Measurements from ENCODE around the gene USP22. TPM values are rescaled to one million over a fixed set of nuclear protein-coding genes. Genes with fewer than 3 reads are reported as not detected.

The USP22 gene
- total RNA-seq, 1 experiment from 2014 or later = 224 TPM

DNA sequence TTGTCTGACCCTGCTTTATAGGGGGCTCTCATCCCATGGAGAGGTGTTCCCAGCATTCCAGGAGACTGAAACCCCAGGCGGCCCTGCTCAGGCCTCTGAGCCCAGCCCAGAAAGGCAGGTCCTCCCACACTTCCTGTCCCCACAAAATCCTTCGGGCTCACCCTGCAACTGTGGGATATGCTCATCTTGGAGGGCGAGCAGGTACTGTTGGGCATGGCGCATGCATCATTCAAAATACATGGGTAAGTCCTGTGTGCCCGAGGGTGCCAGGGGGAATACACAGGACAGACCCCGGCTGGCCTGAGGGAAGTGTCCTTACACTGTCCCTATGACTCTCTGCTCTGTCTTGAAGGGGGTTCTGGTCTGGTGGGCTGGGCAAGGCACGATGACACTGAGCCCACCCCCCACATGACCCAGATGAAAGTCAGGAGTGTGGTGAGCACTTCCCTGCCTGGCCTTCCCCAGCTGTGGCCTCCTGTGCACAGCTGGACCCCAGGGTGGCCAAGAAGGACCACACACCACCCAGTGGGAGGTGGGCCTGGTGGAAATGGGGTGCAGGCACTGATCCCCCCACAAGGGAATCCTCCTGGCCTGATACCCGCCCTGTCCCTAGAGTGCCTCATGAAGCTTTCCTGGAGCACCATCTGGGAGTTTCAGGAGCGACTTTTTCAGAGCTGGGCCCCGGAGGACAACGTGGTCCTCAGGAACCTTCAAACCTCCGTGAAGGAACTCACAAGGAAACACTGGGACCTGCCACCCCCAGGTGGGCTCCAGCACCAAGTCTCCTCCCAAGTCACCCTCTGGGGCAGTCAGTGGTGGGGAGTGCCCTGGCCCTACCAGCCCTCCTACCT is 46.7 kb downstream of the USP22 start:
- ATAC-seq (no peak; the same call in 1 of the 2 replicates), DNase-seq (ENCODE audit: low read depth, low spot score) (no peak)
- TF ChIP-seq, protein P1, sequence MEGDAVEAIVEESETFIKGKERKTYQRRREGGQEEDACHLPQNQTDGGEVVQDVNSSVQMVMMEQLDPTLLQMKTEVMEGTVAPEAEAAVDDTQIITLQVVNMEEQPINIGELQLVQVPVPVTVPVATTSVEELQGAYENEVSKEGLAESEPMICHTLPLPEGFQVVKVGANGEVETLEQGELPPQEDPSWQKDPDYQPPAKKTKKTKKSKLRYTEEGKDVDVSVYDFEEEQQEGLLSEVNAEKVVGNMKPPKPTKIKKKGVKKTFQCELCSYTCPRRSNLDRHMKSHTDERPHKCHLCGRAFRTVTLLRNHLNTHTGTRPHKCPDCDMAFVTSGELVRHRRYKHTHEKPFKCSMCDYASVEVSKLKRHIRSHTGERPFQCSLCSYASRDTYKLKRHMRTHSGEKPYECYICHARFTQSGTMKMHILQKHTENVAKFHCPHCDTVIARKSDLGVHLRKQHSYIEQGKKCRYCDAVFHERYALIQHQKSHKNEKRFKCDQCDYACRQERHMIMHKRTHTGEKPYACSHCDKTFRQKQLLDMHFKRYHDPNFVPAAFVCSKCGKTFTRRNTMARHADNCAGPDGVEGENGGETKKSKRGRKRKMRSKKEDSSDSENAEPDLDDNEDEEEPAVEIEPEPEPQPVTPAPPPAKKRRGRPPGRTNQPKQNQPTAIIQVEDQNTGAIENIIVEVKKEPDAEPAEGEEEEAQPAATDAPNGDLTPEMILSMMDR (IDR thresholded peaks at IDR 0.05) = no peak
- TF ChIP-seq SIN3A (IDR thresholded peaks at IDR 0.05; ENCODE audit: borderline replicate concordance, insufficient read depth, low read depth, low read length) = no peak
- TF ChIP-seq POLR2AphosphoS5 (IDR thresholded peaks at IDR 0.05; ENCODE audit: low read depth, low read length) = no peak
- TF ChIP-seq, protein P2, sequence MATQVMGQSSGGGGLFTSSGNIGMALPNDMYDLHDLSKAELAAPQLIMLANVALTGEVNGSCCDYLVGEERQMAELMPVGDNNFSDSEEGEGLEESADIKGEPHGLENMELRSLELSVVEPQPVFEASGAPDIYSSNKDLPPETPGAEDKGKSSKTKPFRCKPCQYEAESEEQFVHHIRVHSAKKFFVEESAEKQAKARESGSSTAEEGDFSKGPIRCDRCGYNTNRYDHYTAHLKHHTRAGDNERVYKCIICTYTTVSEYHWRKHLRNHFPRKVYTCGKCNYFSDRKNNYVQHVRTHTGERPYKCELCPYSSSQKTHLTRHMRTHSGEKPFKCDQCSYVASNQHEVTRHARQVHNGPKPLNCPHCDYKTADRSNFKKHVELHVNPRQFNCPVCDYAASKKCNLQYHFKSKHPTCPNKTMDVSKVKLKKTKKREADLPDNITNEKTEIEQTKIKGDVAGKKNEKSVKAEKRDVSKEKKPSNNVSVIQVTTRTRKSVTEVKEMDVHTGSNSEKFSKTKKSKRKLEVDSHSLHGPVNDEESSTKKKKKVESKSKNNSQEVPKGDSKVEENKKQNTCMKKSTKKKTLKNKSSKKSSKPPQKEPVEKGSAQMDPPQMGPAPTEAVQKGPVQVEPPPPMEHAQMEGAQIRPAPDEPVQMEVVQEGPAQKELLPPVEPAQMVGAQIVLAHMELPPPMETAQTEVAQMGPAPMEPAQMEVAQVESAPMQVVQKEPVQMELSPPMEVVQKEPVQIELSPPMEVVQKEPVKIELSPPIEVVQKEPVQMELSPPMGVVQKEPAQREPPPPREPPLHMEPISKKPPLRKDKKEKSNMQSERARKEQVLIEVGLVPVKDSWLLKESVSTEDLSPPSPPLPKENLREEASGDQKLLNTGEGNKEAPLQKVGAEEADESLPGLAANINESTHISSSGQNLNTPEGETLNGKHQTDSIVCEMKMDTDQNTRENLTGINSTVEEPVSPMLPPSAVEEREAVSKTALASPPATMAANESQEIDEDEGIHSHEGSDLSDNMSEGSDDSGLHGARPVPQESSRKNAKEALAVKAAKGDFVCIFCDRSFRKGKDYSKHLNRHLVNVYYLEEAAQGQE (IDR thresholded peaks at IDR 0.05; ENCODE audit: insufficient read depth in 1 of 2, low read depth in 2 of 2, low read length in 1 of 2) = no peak
- TF ChIP-seq TCF7L2 (IDR thresholded peaks at IDR 0.05; ENCODE audit: low read depth, low read length) = no peak
- H3K27ac ChIP-seq (ENCODE audit: low read length) = no peak overlapping the region
- H3K9me3 ChIP-seq (ENCODE audit: control insufficient read depth, insufficient read depth, low read depth, low read length) = no peaks in the 10 kb centered on the region
- CTCF ChIA-PET = no interaction called here
- in situ Hi-C loops (cut with HindIII; ENCODE audit: low pct_unique_long_range_greater_than_20kb, low sequenced_read_pairs) = no loop called here
- peaks cover 5% of the 10 kb centered on the region; the same call in 1 of the 2 replicates for H3K4me1 ChIP-seq (ENCODE audit: control insufficient read depth, insufficient read depth, low read length)
- no peak overlapping the region for H3K4me3 ChIP-seq (ENCODE audit: low read depth in 2 of 2, low read length in 2 of 2)
- intact Hi-C loops (cut with micrococcal nuclease; ENCODE audit: unreplicated experiment) = no loop called here
- H3K27me3 ChIP-seq (ENCODE audit: control insufficient read depth, insufficient read depth, low read length) = no peaks in the 10 kb centered on the region
- no TSS peak for BruUV-seq (replicated peaks)
- POLR2A ChIA-PET = no interaction called here
- no peaks in the 10 kb centered on the region; the same call in 1 of the 2 replicates for H3K36me3 ChIP-seq (ENCODE audit: control insufficient read depth, insufficient read depth, low read length)

DNA sequence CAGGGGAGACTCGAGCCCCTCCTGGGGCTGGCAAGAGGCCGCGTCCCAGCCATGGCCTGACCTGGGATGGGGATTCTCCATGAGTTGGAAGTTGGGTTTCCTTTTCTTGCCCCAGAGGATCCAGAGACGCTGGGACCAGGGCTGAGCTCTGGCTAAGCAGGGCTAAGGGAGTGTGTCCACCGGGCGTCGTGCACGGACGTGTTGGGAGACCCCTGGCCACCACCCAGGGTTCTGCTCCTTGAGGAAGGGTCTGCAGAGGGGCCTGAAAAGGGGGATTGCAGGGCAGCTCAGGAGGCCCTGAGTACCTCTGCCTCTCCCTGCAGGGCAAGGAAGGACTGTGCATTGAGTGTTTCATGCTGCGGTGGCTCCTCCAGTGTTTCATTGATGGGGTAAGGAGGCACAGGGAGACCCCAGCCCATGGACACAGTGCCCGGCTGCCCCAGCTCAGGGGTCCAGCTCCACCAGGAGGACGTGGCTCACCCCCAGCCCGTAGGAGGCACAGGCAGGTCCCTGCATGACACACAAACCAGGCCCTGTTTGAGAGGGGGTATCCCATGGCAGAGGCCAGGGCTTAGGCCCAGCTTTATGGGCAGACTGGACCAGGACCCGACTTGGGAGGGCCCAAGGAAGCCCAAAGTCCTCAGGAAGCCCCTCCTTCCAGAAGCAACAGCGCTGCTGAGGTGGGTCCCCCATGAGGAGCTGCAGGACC is 47.5 kb downstream of the USP22 start:
- intact Hi-C loops (cut with micrococcal nuclease; ENCODE audit: unreplicated experiment) = no loop called here
- CTCF ChIA-PET = no interaction called here

More for the DNA sequence above, 47.5 kb downstream of the USP22 start:
- no peak for TF ChIP-seq POLR2AphosphoS5 (IDR thresholded peaks at IDR 0.05; ENCODE audit: low read depth, low read length)
- TF ChIP-seq, protein P1 (IDR thresholded peaks at IDR 0.05) = no peak
- no peak for TF ChIP-seq SIN3A (IDR thresholded peaks at IDR 0.05; ENCODE audit: borderline replicate concordance, insufficient read depth, low read depth, low read length)
- TF ChIP-seq TCF7L2 (IDR thresholded peaks at IDR 0.05; ENCODE audit: low read depth, low read length) = no peak
- TF ChIP-seq, protein P2 (IDR thresholded peaks at IDR 0.05; ENCODE audit: insufficient read depth in 1 of 2, low read depth in 2 of 2, low read length in 1 of 2) = no peak
- POLR2A ChIA-PET = no interaction called here
- H3K4me1 ChIP-seq (ENCODE audit: control insufficient read depth, insufficient read depth, low read length) = peaks cover 5% of the 10 kb centered on the region; the same call in 1 of the 2 replicates
- no peak; the same call in 1 of the 2 replicates for ATAC-seq
- H3K36me3 ChIP-seq (ENCODE audit: control insufficient read depth, insufficient read depth, low read length) = no peaks in the 10 kb centered on the region; the same call in 1 of the 2 replicates
- DNase-seq (ENCODE audit: low read depth, low spot score) = no peak
- no TSS peak for BruUV-seq (replicated peaks)
- in situ Hi-C loops (cut with HindIII; ENCODE audit: low pct_unique_long_range_greater_than_20kb, low sequenced_read_pairs) = no loop called here
- no peak overlapping the region for H3K4me3 ChIP-seq (ENCODE audit: low read depth in 2 of 2, low read length in 2 of 2)
- H3K27ac ChIP-seq (ENCODE audit: low read length) = no peak overlapping the region
- no peaks in the 10 kb centered on the region for H3K9me3 ChIP-seq (ENCODE audit: control insufficient read depth, insufficient read depth, low read depth, low read length)
- H3K27me3 ChIP-seq (ENCODE audit: control insufficient read depth, insufficient read depth, low read length) = no peaks in the 10 kb centered on the region
